IPS-NIHi7 (cell line): ENCODE measurements around the gene DHX9.
"Not testable (repeated sequence)": the region's sequence is repeated elsewhere in the genome, so short reads cannot be mapped to it uniquely, and the experiment has no call there.

Experiments used
- DNase-seq: peaks from one replicate; pipeline ENCODE4 v3.0.0; 2012; ENCODE audit warnings: mixed read lengths; ENCODE audit errors: extremely low spot score

Gene DHX9

GRCh38 chr1:182888736-182889531 lies 49.8 kb downstream of the DHX9 start:
- DNase-seq: peak; percentile 11

- DNase-seq: no peak
These were observed 50.9 kb downstream of the DHX9 start for GRCh38 chr1:182889997-182890396.

GRCh38 chr1:182890927-182891610 lies 51.9 kb downstream of the DHX9 start:
- DNase-seq: no peak

GRCh38 chr1:182897696-182898095 lies 58.5 kb downstream of the DHX9 start:
- no peak for DNase-seq

- DNase-seq: not testable (repeated sequence)
These were observed 62.8 kb downstream of the DHX9 start for GRCh38 chr1:182901946-182902345.

GRCh38 chr1:182905321-182905720 lies 66.2 kb downstream of the DHX9 start:
- no peak for DNase-seq

GRCh38 chr1:182909578-182909977 lies 70.4 kb downstream of the DHX9 start:
- DNase-seq: no peak

GRCh38 chr1:182910143-182910542 lies 71.0 kb downstream of the DHX9 start:
- peak; percentile 49 for DNase-seq

- no peak for DNase-seq
These were observed 74.3 kb downstream of the DHX9 start for GRCh38 chr1:182913401-182913800.

- DNase-seq: no peak
These were observed 78.2 kb downstream of the DHX9 start for GRCh38 chr1:182917378-182917777.

GRCh38 chr1:182925661-182926060 lies 86.5 kb downstream of the DHX9 start:
- no peak for DNase-seq

GRCh38 chr1:182927693-182928433 lies 88.7 kb downstream of the DHX9 start:
- no peak for DNase-seq

GRCh38 chr1:182930985-182931384 lies 91.8 kb downstream of the DHX9 start:
- DNase-seq: no peak

GRCh38 chr1:182935716-182936115 lies 96.6 kb downstream of the DHX9 start:
- no peak for DNase-seq
